Activated T-helper 17 cell treated with anti-CD3 and anti-CD28 coated beads, Interleukin-2, amount 50 U/mL, for 72 hours (primary cell): ENCODE measurements around the gene STPG1. TPM values are rescaled to one million over a fixed set of nuclear protein-coding genes. Genes with fewer than 3 reads are reported as not detected.

ENCODE experiments used
- ATAC-seq: fragments of 150-1000 bp; cut with Tn5 transposase; replicated peaks from 2 replicates; pipeline ENCODE4 v1.10.0; 2021; ENCODE audit warnings: mild to moderate bottlenecking, moderate library complexity
- H3K27ac Mint-ChIP-seq: one replicate; pipeline ENCODE4 v1.8.0; 2022; ENCODE audit warnings: mixed read lengths
- H3K27me3 Mint-ChIP-seq: one replicate; pipeline ENCODE4 v1.8.0; 2022; ENCODE audit warnings: mixed read lengths
- H3K36me3 Mint-ChIP-seq: one replicate; pipeline ENCODE4 v1.8.0; 2022; ENCODE audit warnings: low read depth, mild to moderate bottlenecking, mixed read lengths
- H3K4me1 Mint-ChIP-seq: one replicate; pipeline ENCODE4 v1.8.0; 2022; ENCODE audit warnings: mixed read lengths
- H3K4me3 Mint-ChIP-seq: one replicate; pipeline ENCODE4 v1.8.0; 2022; ENCODE audit warnings: mild to moderate bottlenecking, mixed read lengths
- H3K9me3 Mint-ChIP-seq: one replicate; pipeline ENCODE4 v1.8.0; 2022; ENCODE audit warnings: mixed read lengths
- total RNA-seq, 2 donors: library from RNA; stranded (reverse); gene quantifications; one replicate each; pipeline ENCODE4 v1.2.3, GENCODE V29; 2022

STPG1 gene
- total RNA-seq, 2 donors from 2014 or later, result 6.5 to 7.0 TPM

- no peak overlapping the region for H3K4me3 Mint-ChIP-seq
- H3K4me1 Mint-ChIP-seq, result no peaks in the 10 kb centered on the region
- ATAC-seq, result no peak
- peak overlapping the region; percentile 17 for H3K27ac Mint-ChIP-seq
- peaks cover 73% of the 10 kb centered on the region for H3K36me3 Mint-ChIP-seq
- H3K9me3 Mint-ChIP-seq, result no peaks in the 10 kb centered on the region
- no peaks in the 10 kb centered on the region for H3K27me3 Mint-ChIP-seq
Observed at GRCh38 chr1:24441480-24441879, 27.9 kb upstream of the STPG1 start.

GRCh38 chr1:24440436-24440835 lies 26.9 kb upstream of the STPG1 start:
- Mint-ChIP-seq H3K9me3 (no peaks in the 10 kb centered on the region), H3K36me3 (peaks cover 69% of the 10 kb centered on the region), H3K27me3 (no peaks in the 10 kb centered on the region), H3K4me3 (no peak overlapping the region), H3K4me1 (no peaks in the 10 kb centered on the region), H3K27ac (no peak overlapping the region)
- ATAC-seq, result no peak

- no peak for ATAC-seq
- peak overlapping the region; percentile 56 for H3K27ac Mint-ChIP-seq
- H3K27me3 Mint-ChIP-seq, result no peaks in the 10 kb centered on the region
- H3K4me1 Mint-ChIP-seq, result peaks cover 5% of the 10 kb centered on the region
- peaks cover 69% of the 10 kb centered on the region for H3K36me3 Mint-ChIP-seq
- H3K9me3 Mint-ChIP-seq, result no peaks in the 10 kb centered on the region
- no peak overlapping the region for H3K4me3 Mint-ChIP-seq
Observed at GRCh38 chr1:24438423-24438901, 24.9 kb upstream of the STPG1 start.

GRCh38 chr1:24437631-24438396 lies 24.2 kb upstream of the STPG1 start:
- Mint-ChIP-seq H3K9me3 (no peaks in the 10 kb centered on the region), H3K36me3 (peaks cover 71% of the 10 kb centered on the region), H3K4me3 (no peak overlapping the region), H3K27ac (peak overlapping the region; percentile 56), H3K4me1 (peaks cover 5% of the 10 kb centered on the region), H3K27me3 (no peaks in the 10 kb centered on the region)
- ATAC-seq, result no peak

GRCh38 chr1:24435782-24436365 lies 22.3 kb upstream of the STPG1 start:
- peaks cover 52% of the 10 kb centered on the region for H3K36me3 Mint-ChIP-seq
- peak overlapping the region; percentile 38 for H3K27ac Mint-ChIP-seq
- ATAC-seq, result no peak
- peaks cover 5% of the 10 kb centered on the region for H3K4me1 Mint-ChIP-seq
- no peak overlapping the region for H3K4me3 Mint-ChIP-seq
- no peaks in the 10 kb centered on the region for H3K27me3 Mint-ChIP-seq
- no peaks in the 10 kb centered on the region for H3K9me3 Mint-ChIP-seq

- Mint-ChIP-seq H3K27ac (no peak overlapping the region), H3K36me3 (peaks cover 52% of the 10 kb centered on the region), H3K4me1 (peaks cover 15% of the 10 kb centered on the region), H3K27me3 (no peaks in the 10 kb centered on the region), H3K4me3 (no peak overlapping the region), H3K9me3 (no peaks in the 10 kb centered on the region)
- no peak for ATAC-seq
Observed at GRCh38 chr1:24427545-24427862, 13.9 kb upstream of the STPG1 start.

GRCh38 chr1:24426744-24427544 lies 13.4 kb upstream of the STPG1 start:
- Mint-ChIP-seq H3K27ac (no peak overlapping the region), H3K27me3 (no peaks in the 10 kb centered on the region), H3K4me3 (no peak overlapping the region), H3K36me3 (peaks cover 58% of the 10 kb centered on the region), H3K4me1 (peaks cover 15% of the 10 kb centered on the region), H3K9me3 (no peaks in the 10 kb centered on the region)
- no peak for ATAC-seq

GRCh38 chr1:24425922-24426321 lies 12.3 kb upstream of the STPG1 start:
- no peak overlapping the region for H3K27ac Mint-ChIP-seq
- no peak overlapping the region for H3K4me3 Mint-ChIP-seq
- no peaks in the 10 kb centered on the region for H3K27me3 Mint-ChIP-seq
- H3K4me1 Mint-ChIP-seq, result peaks cover 15% of the 10 kb centered on the region
- H3K36me3 Mint-ChIP-seq, result peaks cover 68% of the 10 kb centered on the region
- ATAC-seq, result no peak
- no peaks in the 10 kb centered on the region for H3K9me3 Mint-ChIP-seq

GRCh38 chr1:24425441-24425840 lies 11.9 kb upstream of the STPG1 start:
- H3K4me3 Mint-ChIP-seq, result no peak overlapping the region
- H3K4me1 Mint-ChIP-seq, result peaks cover 15% of the 10 kb centered on the region
- no peaks in the 10 kb centered on the region for H3K27me3 Mint-ChIP-seq
- ATAC-seq, result no peak
- H3K9me3 Mint-ChIP-seq, result no peaks in the 10 kb centered on the region
- H3K36me3 Mint-ChIP-seq, result peaks cover 73% of the 10 kb centered on the region
- no peak overlapping the region for H3K27ac Mint-ChIP-seq

GRCh38 chr1:24424990-24425389 lies 11.4 kb upstream of the STPG1 start:
- Mint-ChIP-seq H3K27me3 (no peaks in the 10 kb centered on the region), H3K36me3 (peaks cover 78% of the 10 kb centered on the region), H3K9me3 (no peaks in the 10 kb centered on the region), H3K4me1 (peaks cover 15% of the 10 kb centered on the region), H3K27ac (no peak overlapping the region), H3K4me3 (no peak overlapping the region)
- no peak for ATAC-seq

GRCh38 chr1:24424207-24424606 lies 10.6 kb upstream of the STPG1 start:
- H3K36me3 Mint-ChIP-seq, result peaks cover 85% of the 10 kb centered on the region
- H3K27ac Mint-ChIP-seq, result peak overlapping the region; percentile 56
- peak; percentile 75 for ATAC-seq

GRCh38 chr1:24421502-24421901 lies 7.9 kb upstream of the STPG1 start:
- H3K27ac Mint-ChIP-seq, result no peak overlapping the region
- no peaks in the 10 kb centered on the region for H3K27me3 Mint-ChIP-seq

More at GRCh38 chr1:24424207-24424606, 10.6 kb upstream of the STPG1 start:
- peak overlapping the region; percentile 34 for H3K4me3 Mint-ChIP-seq
- peaks cover 19% of the 10 kb centered on the region for H3K4me1 Mint-ChIP-seq
- H3K27me3 Mint-ChIP-seq, result no peaks in the 10 kb centered on the region
- no peaks in the 10 kb centered on the region for H3K9me3 Mint-ChIP-seq

GRCh38 chr1:24420547-24420946 lies 7.0 kb upstream of the STPG1 start:
- Mint-ChIP-seq H3K9me3 (no peaks in the 10 kb centered on the region), H3K4me1 (peaks cover 30% of the 10 kb centered on the region), H3K36me3 (peaks cover 79% of the 10 kb centered on the region), H3K27ac (no peak overlapping the region), H3K4me3 (no peak overlapping the region), H3K27me3 (no peaks in the 10 kb centered on the region)
- no peak for ATAC-seq

More at GRCh38 chr1:24421502-24421901, 7.9 kb upstream of the STPG1 start:
- H3K4me1 Mint-ChIP-seq, result peaks cover 29% of the 10 kb centered on the region
- H3K4me3 Mint-ChIP-seq, result no peak overlapping the region
- no peak for ATAC-seq
- no peaks in the 10 kb centered on the region for H3K9me3 Mint-ChIP-seq
- H3K36me3 Mint-ChIP-seq, result peaks cover 84% of the 10 kb centered on the region

- Mint-ChIP-seq H3K4me3 (peak overlapping the region; percentile 9), H3K4me1 (peaks cover 31% of the 10 kb centered on the region), H3K27ac (no peak overlapping the region), H3K36me3 (peaks cover 68% of the 10 kb centered on the region), H3K9me3 (no peaks in the 10 kb centered on the region), H3K27me3 (no peaks in the 10 kb centered on the region)
- ATAC-seq, result no peak
Observed at GRCh38 chr1:24418898-24419628, 5.5 kb upstream of the STPG1 start.
